SK-N-SH treated with all-trans-retinoic acid at 6 μM for 48 hours (cell line): ENCODE measurements around the gene GATAD2A.

Experiments used
- CSDC2 ChIP-seq: fragments of 250-450 bp; sonication (Bioruptor Pico); IDR thresholded peaks from 2 replicates; pipeline ENCODE4 v1.5.0; 2020; ENCODE audit warnings: mild to moderate bottlenecking, moderate library complexity
- PATZ1 ChIP-seq: fragments of 250-450 bp; sonication (Bioruptor Pico); IDR thresholded peaks from 2 replicates; pipeline ENCODE4 v1.8.0; 2020; ENCODE audit warnings: mild to moderate bottlenecking, moderate library complexity, borderline replicate concordance
- TCF4 ChIP-seq: fragments of 250-450 bp; sonication (Bioruptor Pico); IDR thresholded peaks from 2 replicates; pipeline ENCODE4 v1.8.0; 2021; ENCODE audit warnings: mild to moderate bottlenecking, moderate library complexity, borderline replicate concordance

- TF ChIP-seq CSDC2 (CRISPR knock-in tag): no peak
- no peak for TF ChIP-seq TCF4 (CRISPR knock-in tag)
- TF ChIP-seq PATZ1 (CRISPR knock-in tag): no peak
Measured at GRCh38 chr19:19460761-19461265, 55.3 kb downstream of the GATAD2A start.
